ENCODE data around the gene HAUS7. TPM values are rescaled to one million over a fixed set of nuclear protein-coding genes. Genes with fewer than 3 reads are reported as not detected.

HAUS7 gene
- polyA plus RNA-seq, 2 of the 4 experiments (the other 2 are of a cell fraction), result 39.1 to 53.6 TPM

- H3K9me3 ChIP-seq, result no peaks in the 10 kb centered on the region
- 39% methylated on average over 12 of the region's 21 CpGs for WGBS (ENCODE audit: missing lambda C conversion rate)
- FAIRE-seq (no peak), ATAC-seq (peak; percentile 58 to 81; a peak in 4 of 6 replicates), DNase-seq (ENCODE audit: low read depth in 1 of 2, low spot score in 1 of 2) (peak in 1 of 2 experiments; percentile 47)
- ChIA-PET POLR2A (interaction anchor here (0.8 kb wide), 1 partner anchor 561 kb away, joined by 4 read pairs; no protein-coding TSS in a partner anchor), CTCF (interaction anchor here (0.8 to 2.2 kb wide), 6 partner anchors 9 to 487 kb away, joined by 3 to 9 read pairs (median 4); partner anchors contain the start of gene HAUS7)
- peaks cover 19% of the 10 kb centered on the region for H3K4me1 ChIP-seq
- no peak for TF ChIP-seq FOSB (CRISPR knock-in tag; IDR thresholded peaks at IDR 0.05)
- TF ChIP-seq CHD4 (IDR thresholded peaks at IDR 0.05; ENCODE audit: borderline replicate concordance), result no peak
- TF ChIP-seq POLR2A (IDR thresholded peaks at IDR 0.05; ENCODE audit: low read length), result no peak
- no peak for TF ChIP-seq ATOH8 (CRISPR knock-in tag; IDR thresholded peaks at IDR 0.05; ENCODE audit: low read depth)
- TF ChIP-seq ESRRA (IDR thresholded peaks at IDR 0.05; ENCODE audit: borderline replicate concordance, low read length), result no peak
- H3K4me3 ChIP-seq, result no peak overlapping the region
- H3K4me2 ChIP-seq, result peak overlapping the region; percentile 67
- H3K27ac ChIP-seq, result peak overlapping the region in 1 of 2 experiments; percentile 72; a peak in 3 of 6 replicates
Observed at GRCh38 chrX:153519569-153520286, 49.4 kb upstream of the HAUS7 start.

- peak overlapping the region; percentile 38 for H3K4me3 ChIP-seq
- ATAC-seq (no peak), DNase-seq (ENCODE audit: low read depth in 1 of 2, low spot score in 1 of 2) (no peak), FAIRE-seq (no peak)
- peak overlapping the region in 1 of 2 experiments; percentile 49; a peak in 1 of 6 replicates for H3K27ac ChIP-seq
- POLR2A ChIA-PET, result no interaction called here
- TF ChIP-seq ZNF302 (CRISPR knock-in tag; IDR thresholded peaks at IDR 0.05) (no peak), NR3C1 (IDR thresholded peaks at IDR 0.05) (no peak), HES2 (IDR thresholded peaks at IDR 0.05) (no peak), ZFP36 (IDR thresholded peaks at IDR 0.05; ENCODE audit: borderline replicate concordance, partially characterized antibody) (no peak)
- 39% methylated on average over 17 of the region's 70 CpGs for WGBS (ENCODE audit: missing lambda C conversion rate)
- CTCF ChIA-PET, result interaction anchor here (3.4 kb wide), 1 partner anchor 11 kb away, joined by 17 read pairs; no protein-coding TSS in a partner anchor
- peak overlapping the region; percentile 74 for H3K4me2 ChIP-seq
- no peaks in the 10 kb centered on the region for H3K9me3 ChIP-seq
- H3K4me1 ChIP-seq, result peaks cover 19% of the 10 kb centered on the region
Observed at GRCh38 chrX:153517946-153518834, 47.8 kb upstream of the HAUS7 start.

GRCh38 chrX:153517423-153517822 is 47.0 kb upstream of the HAUS7 start, which contains the start of gene ATP2B3:
Gene ATP2B3, plus strand, starts transcription at chrX:153517642. Its CDS starts 18,606 bp downstream, at chrX:153536248.
- ATAC-seq (no peak), FAIRE-seq (no peak), DNase-seq (ENCODE audit: low read depth in 1 of 2, low spot score in 1 of 2) (no peak)
- peak within 1 kb of the TSS; percentile 38 for H3K4me3 ChIP-seq
- H3K4me2 ChIP-seq, result peak within 1 kb of the TSS; percentile 74
- no peaks in the 10 kb centered on the region for H3K9me3 ChIP-seq
- ChIA-PET CTCF (interaction anchor here (3.4 kb wide), 1 partner anchor 10 kb away, joined by 17 read pairs; no protein-coding TSS in a partner anchor), POLR2A (no interaction called here)
- peak within 1 kb of the TSS in 1 of 2 experiments; percentile 49; a peak in 1 of 6 replicates for H3K27ac ChIP-seq
- WGBS (ENCODE audit: missing lambda C conversion rate), result no CpG with 5 or more reads among the region's 50 CpGs
- H3K4me1 ChIP-seq, result peaks cover 19% of the 10 kb centered on the region
- TF ChIP-seq ESRRA (IDR thresholded peaks at IDR 0.05; ENCODE audit: borderline replicate concordance, low read length), result no peak
- TF ChIP-seq EHF (CRISPR knock-in tag; IDR thresholded peaks at IDR 0.05), result no peak
- no peak for TF ChIP-seq HES2 (IDR thresholded peaks at IDR 0.05)
- TF ChIP-seq HMGXB4 (CRISPR knock-in tag; IDR thresholded peaks at IDR 0.05; ENCODE audit: borderline replicate concordance), result no peak
- TF ChIP-seq BHLHE40 (IDR thresholded peaks at IDR 0.05; ENCODE audit: low read depth, low read length), result no peak
- TF ChIP-seq ZC3H11A (IDR thresholded peaks at IDR 0.05), result no peak
- TF ChIP-seq ZNF302 (CRISPR knock-in tag; IDR thresholded peaks at IDR 0.05), result no peak
- TF ChIP-seq MAX (IDR thresholded peaks at IDR 0.05), result no peak
- no peak for TF ChIP-seq KDM1A (IDR thresholded peaks at IDR 0.05; ENCODE audit: low read depth)
- no peak for TF ChIP-seq PBX3 (IDR thresholded peaks at IDR 0.05)
- TF ChIP-seq EP300 (IDR thresholded peaks at IDR 0.05), result no peak
- no peak for TF ChIP-seq POLR2A (IDR thresholded peaks at IDR 0.05; ENCODE audit: low read length)
- no peak for TF ChIP-seq CTCF (IDR thresholded peaks at IDR 0.05)
- TF ChIP-seq E2F6 (IDR thresholded peaks at IDR 0.05; ENCODE audit: borderline replicate concordance, low read depth), result no peak
- no peak for TF ChIP-seq JUNB (IDR thresholded peaks at IDR 0.05)
- no peak for TF ChIP-seq EHMT2 (IDR thresholded peaks at IDR 0.05; ENCODE audit: low read depth)
- no peak for TF ChIP-seq ATOH8 (CRISPR knock-in tag; IDR thresholded peaks at IDR 0.05; ENCODE audit: low read depth)

Data from A549 (cell line).